HG02678 (cell line): ENCODE measurements around the gene HSD3B1.
"Not testable (repeated sequence)": the region's sequence is repeated elsewhere in the genome, so short reads cannot be mapped to it uniquely, and the experiment has no call there.

Experiments
- ATAC-seq: cut with Tn5 transposase; IDR thresholded peaks from one replicate; pipeline ENCODE4 v1.9.1; 2021; ENCODE audit warnings: mild to moderate bottlenecking, moderate library complexity; ENCODE audit not compliant: unreplicated experiment

Gene HSD3B1

DNA sequence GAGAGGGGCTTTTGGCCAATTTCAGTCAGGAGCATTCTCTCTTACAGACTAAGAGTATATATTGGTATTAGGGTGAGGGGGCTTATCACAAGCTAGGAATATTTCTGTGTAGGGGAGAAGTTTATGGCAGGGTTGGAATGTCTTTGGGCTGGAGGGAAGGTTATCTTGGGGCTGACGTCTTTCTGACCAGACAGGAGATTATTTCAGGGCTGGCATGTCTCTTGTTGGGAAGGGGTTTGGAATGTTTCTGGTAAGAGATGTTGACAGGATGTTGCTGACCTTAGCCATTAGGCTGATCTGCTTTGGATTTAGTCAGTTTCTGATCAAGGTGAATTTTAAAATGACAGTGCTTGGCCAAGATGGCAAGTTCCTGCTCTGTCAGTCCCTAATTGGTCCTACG is 17.8 kb upstream of the HSD3B1 start:
- no peak for ATAC-seq

DNA sequence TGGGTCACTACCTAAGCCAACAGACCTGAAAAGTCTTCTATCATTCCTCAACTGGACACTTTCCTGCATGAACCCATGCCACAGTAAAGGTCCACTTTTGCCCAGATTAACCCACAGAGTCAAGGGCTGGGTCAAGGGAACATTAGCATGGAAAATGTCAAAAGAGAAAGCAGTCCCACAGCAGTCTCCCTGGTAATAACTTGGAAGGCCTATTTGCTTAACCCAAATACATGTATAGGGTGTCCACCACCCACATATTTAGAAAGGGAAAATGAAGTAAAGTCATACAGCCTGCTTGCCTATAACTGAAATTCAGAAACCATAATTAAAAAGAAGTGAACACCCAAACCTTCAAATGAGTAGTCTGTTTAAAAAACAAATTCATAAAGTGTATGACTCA is 16.1 kb upstream of the HSD3B1 start:
- ATAC-seq = no peak

DNA sequence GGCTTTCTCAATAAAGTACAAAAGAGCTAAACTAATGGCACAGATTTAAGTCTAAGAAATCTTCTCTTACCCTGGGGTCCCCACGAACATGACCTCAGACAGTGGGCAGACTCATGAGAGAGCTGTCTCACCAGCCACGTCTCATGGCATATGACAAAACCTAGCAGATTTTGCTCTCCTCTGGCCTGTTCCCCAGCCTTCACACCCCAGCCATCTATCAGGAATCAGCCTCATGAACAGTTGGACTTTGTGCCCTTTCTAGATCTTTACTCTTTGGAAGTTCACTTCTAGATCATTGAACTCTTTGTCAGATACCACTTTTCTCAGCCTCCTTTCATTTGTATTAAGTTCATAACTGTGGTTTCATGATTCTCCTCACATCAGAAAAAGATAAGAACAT is 14.2 kb upstream of the HSD3B1 start:
- ATAC-seq = no peak

DNA sequence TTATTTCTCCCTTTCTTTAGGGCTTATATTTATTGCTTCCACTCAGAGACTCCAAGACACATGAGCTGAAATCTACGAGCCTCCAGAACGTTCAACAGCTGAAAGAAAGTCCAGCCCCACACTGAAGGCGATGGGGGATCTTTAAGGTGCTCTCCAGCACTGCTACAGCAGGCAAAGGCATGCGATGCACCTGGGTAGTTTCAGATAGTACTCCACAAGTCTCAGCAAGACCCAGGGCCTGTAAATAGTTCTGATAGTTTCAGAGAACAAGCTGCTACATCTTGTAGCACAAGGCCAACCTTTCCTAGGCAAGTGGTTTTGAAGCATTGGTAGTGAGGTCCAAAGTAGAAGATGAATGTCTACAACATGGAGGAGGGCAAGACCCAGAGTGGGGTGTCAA is 2.2 kb upstream of the HSD3B1 start:
- ATAC-seq = no peak

GRCh38 chr1:119510046-119510445 is 3.0 kb downstream of the HSD3B1 start:
- ATAC-seq = no peak

DNA sequence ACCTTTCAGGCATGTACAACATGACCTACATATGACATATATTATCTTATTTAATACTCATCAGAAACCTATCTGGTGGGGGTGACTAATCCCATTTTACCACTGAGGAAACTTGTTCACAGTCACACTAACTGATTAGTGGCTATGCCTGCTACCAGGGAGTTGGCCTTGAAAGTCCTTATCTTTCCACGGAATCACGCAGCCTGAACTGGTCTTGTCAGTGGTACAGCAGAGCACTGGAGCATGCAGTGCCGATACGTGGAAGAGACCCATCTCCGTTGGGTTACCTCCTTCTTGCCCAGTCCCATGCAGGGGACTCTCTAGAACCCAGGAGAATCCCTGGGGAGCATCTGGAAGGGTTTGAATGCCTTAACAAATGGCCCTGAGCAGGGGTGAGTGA is 8.2 kb downstream of the HSD3B1 start:
- ATAC-seq = no peak

DNA sequence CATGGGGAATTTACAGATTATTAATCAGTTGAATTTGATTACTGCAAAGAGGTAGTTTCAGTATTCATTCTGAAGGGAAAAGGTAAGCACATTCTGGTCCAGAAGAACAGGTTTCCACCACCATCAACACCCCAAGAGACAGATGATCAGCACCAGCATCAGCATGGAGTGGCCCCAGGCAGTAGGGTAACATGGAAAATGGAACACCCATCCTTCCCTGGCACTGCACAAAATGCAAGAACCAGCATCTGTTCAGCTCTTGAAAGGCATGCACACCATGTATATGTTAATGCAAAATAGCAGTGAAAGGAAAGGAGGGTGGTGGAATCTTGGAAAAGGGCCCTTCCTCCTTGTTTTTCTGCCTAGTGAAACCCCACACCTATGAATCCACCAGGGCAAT is 9.2 kb downstream of the HSD3B1 start:
- no peak for ATAC-seq

DNA sequence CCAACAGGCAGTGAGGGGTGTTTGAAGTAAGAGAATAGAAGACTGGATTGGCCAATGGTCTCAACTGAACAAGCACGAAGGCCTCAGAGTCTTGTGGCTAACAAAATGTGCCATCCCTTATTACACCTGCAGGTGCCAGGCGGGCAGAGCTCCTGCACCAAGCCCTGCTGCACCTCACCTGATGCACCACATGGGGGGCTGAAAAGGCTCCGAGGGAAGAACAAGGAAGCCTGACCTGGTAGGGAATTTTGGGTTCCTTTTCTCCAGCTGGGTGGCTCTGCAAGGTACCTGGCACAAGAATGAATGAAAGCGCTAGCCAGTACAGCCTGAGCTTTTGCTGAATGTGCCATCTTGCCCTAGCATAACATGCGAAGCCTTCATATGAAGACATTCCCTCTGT is 9.7 kb downstream of the HSD3B1 start:
- ATAC-seq = no peak

DNA sequence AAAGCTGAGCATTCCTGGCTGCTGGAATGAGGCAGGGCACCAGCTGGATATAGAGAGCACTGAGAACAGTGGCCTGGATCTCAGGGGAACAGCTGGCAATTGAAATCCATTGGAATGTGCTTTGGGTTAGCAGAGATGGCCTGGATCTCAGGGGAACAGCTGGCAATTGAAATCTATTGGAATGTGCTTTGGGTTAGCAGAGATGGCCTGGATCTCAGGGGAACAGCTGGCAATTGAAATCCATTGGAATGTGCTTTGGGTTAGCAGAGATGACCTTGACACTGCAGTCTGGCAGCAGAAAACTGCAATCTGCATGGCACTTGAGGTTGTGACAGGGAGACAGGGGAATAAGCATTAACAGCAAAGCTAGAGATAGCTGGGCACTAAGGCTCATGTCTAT is 10.7 kb downstream of the HSD3B1 start:
- not testable (repeated sequence) for ATAC-seq

DNA sequence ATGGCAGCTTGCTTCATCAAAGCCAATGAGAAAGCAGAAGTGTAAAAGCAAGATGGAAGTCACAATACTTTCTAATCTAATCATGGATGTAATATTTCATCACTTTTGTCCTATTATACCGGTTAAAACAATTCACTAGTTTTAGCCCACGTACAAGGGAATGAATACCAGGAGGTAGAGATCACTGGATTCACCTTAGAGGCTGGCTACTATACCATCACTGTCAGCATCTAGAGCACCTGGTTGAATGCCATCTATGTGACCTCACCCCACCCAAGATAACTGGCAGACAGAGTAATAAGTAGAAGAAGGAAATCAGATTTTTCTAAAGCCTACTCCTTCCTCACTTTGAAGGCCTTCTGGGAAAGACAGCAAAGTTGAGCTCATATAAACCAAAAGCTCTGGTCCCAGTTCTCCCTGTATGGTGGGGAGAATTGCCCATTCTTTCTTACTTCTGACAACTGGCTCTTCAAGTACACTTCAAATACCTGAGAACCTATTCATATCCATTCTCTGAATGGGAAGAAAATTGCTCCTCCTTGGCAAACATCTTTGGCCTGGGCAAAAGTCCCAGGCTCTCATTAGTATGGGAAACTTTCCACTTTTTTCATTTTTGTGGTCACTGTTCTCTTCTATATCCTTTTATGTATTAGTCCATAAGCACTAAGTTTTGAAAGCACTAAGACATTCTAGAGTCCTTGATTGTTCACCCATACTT is 24.8 kb downstream of the HSD3B1 start:
- no peak for ATAC-seq

GRCh38 chr1:119532324-119532910 is 25.4 kb downstream of the HSD3B1 start:
- no peak for ATAC-seq

DNA sequence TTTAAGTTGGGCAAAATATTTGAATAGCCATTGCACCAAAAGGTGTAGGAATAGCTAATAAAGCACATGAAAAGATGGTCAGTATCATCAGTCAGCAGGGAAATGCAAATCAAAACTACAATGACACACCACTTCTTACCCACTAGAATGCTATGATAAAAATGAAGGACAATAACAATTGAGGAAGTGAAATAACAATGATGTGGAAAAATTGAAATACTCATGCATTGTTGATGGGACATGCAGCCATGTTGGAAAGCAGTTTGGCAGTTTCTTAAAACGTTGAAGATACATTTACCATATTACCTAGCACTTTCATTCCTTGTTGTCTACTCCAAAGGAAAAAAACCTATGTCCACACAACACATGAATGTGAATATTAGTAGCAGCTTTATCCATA is 28.4 kb downstream of the HSD3B1 start:
- no peak for ATAC-seq

GRCh38 chr1:119537966-119538365 is 31.0 kb downstream of the HSD3B1 start:
- ATAC-seq = no peak

- no peak for ATAC-seq
Measured at GRCh38 chr1:119539636-119540035, 32.6 kb downstream of the HSD3B1 start.

GRCh38 chr1:119541389-119541788 is 34.4 kb downstream of the HSD3B1 start:
- no peak for ATAC-seq

DNA sequence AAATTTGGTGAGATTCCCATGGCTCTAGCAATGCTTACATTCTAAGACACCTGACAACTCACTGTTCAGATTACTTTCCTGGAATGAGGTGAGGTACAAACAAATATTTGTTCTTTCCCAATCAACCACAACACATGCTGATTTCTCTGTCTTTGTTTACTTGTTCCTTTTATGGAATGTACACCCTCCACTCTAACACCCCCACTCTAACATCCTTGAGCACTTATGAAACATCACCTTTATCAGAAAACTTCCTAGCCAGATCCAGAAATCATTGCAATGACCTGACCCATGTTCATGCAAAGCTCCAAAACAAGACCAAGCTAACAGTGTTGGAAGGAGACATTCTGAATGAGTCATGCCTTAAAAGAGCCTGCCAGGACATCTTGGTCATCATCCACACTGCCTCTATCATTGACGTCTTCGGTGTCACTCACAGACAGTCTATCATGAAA is 35.5 kb downstream of the HSD3B1 start:
- ATAC-seq = no peak

DNA sequence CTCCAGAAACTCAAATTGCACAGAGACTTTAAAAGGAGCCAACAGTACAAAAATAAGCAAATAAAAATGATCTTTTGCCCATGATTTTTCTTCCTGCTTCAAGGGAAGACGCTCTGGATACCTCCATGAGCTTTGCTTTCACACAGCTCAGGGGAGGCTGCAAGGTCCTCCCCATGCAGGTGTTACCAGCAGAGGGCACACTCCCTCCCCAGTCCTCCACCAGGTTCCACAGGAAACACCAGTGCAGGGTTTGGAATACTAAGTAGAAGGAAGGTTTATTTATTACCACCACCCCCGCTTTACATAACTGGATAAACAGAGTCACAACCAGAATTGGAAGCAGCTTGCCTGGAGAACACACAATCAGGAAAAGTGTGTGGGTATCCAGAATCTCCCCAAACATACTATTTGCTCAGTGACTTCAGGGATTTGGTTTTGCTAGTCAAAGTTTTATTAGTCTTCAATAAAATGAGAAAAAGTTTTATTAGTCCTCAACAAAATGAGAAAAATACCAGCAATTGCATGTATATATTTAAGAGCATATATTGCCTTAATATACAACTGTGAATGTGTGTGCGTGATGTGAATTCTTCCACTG is 37.3 kb downstream of the HSD3B1 start:
- no peak for ATAC-seq

- ATAC-seq = no peak
Measured at GRCh38 chr1:119546641-119547040, 39.6 kb downstream of the HSD3B1 start.

DNA sequence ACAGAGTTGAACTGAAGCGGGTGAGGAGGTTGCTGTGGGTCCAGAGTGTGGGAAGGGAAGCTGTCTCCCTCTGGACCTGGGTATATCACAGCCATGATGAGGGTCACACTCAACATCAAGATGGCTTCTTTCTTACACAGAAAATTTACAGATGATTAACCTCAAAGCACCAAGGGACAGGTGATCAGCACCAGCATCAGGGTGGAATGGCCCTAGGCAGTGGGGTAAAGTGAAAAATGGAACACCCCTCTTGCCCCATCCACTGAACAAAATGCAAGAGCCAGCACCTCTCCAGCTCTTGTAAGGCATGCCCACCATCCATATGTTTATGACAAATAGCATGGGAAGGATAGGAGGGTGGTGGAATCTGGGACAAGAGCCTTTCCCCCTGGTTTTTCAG is 40.3 kb downstream of the HSD3B1 start:
- ATAC-seq = no peak

DNA sequence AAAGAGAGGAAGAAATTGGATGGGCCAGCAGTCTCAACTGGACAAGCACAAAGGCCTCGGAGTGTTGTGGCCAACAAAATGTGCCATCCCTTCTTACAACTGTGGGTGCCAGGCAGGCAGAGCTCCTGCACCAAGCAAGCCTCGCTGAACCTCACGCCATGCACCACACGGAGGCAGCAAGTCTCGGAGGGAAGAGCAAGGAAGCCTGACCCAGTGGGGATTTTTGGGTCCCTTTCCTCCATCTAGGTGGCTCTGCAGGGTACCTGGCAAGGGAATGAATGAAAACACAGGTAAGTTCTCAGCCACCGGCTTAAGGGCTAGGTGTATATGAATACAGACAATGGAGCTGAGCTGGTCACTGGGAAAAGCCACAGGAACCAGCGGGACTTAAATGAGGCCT is 40.8 kb downstream of the HSD3B1 start:
- ATAC-seq = no peak

DNA sequence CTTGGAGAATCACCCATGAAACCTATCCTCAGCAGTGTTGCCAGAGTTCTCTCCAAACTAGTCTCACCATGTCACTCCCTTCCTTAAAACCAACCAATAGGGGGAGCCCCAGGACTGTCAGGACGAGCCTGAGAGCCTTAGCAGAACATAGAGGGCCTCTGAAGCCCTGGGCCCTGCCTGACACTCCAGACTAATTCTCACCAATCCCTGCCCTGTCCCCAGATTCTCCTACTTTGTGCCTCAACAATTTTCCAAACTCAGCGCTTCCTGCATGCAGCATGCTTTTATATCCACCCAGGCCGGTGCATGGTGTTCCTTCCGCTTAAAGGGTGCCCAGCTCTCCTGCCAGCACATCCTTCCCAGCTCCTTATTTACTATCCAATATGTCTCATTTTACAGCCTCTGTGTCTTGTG is 42.7 kb downstream of the HSD3B1 start:
- peak; percentile 63 for ATAC-seq

DNA sequence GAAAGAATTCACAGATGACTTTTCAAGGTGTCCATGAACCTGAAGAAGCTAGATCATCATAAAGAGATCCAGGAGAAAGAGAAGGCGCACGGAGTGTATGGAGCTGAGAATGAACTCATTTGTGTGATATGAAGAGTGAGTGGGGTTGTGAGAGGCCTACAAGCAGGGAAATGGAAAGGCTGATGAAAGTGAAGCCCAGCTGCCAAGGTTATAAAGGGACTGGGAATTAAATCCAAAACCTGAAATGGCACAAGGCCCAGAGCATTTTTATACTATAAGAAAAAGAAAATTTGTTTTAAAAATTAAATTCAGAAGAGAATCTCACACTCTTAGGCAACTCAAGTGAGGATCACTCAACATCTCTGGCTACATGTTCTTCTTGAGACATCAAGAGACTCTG is 43.4 kb downstream of the HSD3B1 start:
- ATAC-seq = no peak
